Liver (tissue), 9 donors: ENCODE results near the gene RAB31. TPM values are rescaled to one million over a fixed set of nuclear protein-coding genes. Genes with fewer than 3 reads are reported as not detected.

Experiments
- DNase-seq: peaks from one replicate; pipeline ENCODE4 v3.0.0-alpha.2; 2017; ENCODE audit warnings: low spot score
- H3K27ac ChIP-seq, 2 donors: one replicate each; pipeline ENCODE4 v1.7.0; 2013; ENCODE audit warnings: inconsistent platforms in 2 of 2, low read length in 2 of 2, control low read depth in 1 of 2, low read depth in 1 of 2, mild to moderate bottlenecking in 1 of 2
- H3K27me3 ChIP-seq, 4 donors: one replicate each; pipeline versions ENCODE4 v1.6.1 to v1.7.0; 2013; ENCODE audit warnings: low read length in 3 of 4, inconsistent platforms in 1 of 4, mild to moderate bottlenecking in 1 of 4, moderate library complexity in 1 of 4; ENCODE audit not compliant: control insufficient read depth in 4 of 4, insufficient read depth in 4 of 4
- H3K36me3 ChIP-seq, 4 donors: one replicate each; pipeline versions ENCODE4 v1.6.1 to v1.7.0; 2013; ENCODE audit warnings: low read length in 3 of 4, mild to moderate bottlenecking in 3 of 4, low read depth in 1 of 4, moderate library complexity in 1 of 4; ENCODE audit not compliant: control insufficient read depth in 4 of 4, insufficient read depth in 3 of 4
- H3K4me1 ChIP-seq, 4 donors: one replicate each; pipeline versions ENCODE4 v1.6.1 to v1.7.0; 2013; ENCODE audit warnings: low read length in 3 of 4, mild to moderate bottlenecking in 3 of 4, moderate library complexity in 1 of 4; ENCODE audit not compliant: control insufficient read depth in 4 of 4, insufficient read depth in 4 of 4
- H3K4me3 ChIP-seq, 3 donors: one replicate each; pipeline versions ENCODE4 v1.6.1 to v1.7.0; 2013; ENCODE audit warnings: low read length in 3 of 3, control low read depth in 1 of 3, low read depth in 1 of 3, mild to moderate bottlenecking in 1 of 3
- H3K9ac ChIP-seq, 2 donors: one replicate each; pipeline ENCODE4 v1.7.0; 2013; ENCODE audit warnings: low read length in 2 of 2, mild to moderate bottlenecking in 2 of 2, moderate library complexity in 2 of 2, control low read depth in 1 of 2, low read depth in 1 of 2
- H3K9me3 ChIP-seq, 4 donors: one replicate each; pipeline versions ENCODE4 v1.6.1 to v1.7.0; 2013; ENCODE audit warnings: low read length in 3 of 4; ENCODE audit not compliant: control insufficient read depth in 4 of 4
- ATF3 ChIP-seq: IDR thresholded peaks from 2 replicates; pipeline ENCODE4 v1.6.1; 2016; ENCODE audit warnings: antibody characterized with exemption
- CTCF ChIP-seq: fragments of 150-350 bp; IDR thresholded peaks from 2 replicates; pipeline ENCODE4 v1.5.1; 2017; ENCODE audit warnings: improper control_type of control experiment, low read depth, low read length; ENCODE audit not compliant: missing input control
- EGR1 ChIP-seq, 2 donors: IDR thresholded peaks; 2 replicates each; pipeline ENCODE4 v1.6.1; 2016 to 2018; ENCODE audit warnings: antibody characterized with exemption in 2 of 2, low read depth in 2 of 2
- FOXA1 ChIP-seq: IDR thresholded peaks from 2 replicates; pipeline ENCODE4 v1.6.1; 2016; ENCODE audit warnings: antibody characterized with exemption
- FOXA2 ChIP-seq: IDR thresholded peaks from 2 replicates; pipeline ENCODE4 v1.6.1; 2016; ENCODE audit warnings: antibody characterized with exemption
- GABPA ChIP-seq, 2 donors: IDR thresholded peaks in 1 of 2; conservative IDR thresholded peaks in 1 of 2; 2 replicates each; pipeline ENCODE4 v1.6.1; 2016; ENCODE audit warnings: antibody characterized with exemption in 2 of 2, mild to moderate bottlenecking in 1 of 2, moderate library complexity in 1 of 2
- HNF4A ChIP-seq, 2 donors: conservative IDR thresholded peaks; 2 replicates each; pipeline ENCODE4 v1.6.1; 2016; ENCODE audit warnings: antibody characterized with exemption in 2 of 2, mild to moderate bottlenecking in 2 of 2
- HNF4G ChIP-seq: IDR thresholded peaks from 2 replicates; pipeline ENCODE4 v1.6.1; 2016; ENCODE audit warnings: antibody characterized with exemption
- JUND ChIP-seq, 2 donors: IDR thresholded peaks; 2 replicates each; pipeline ENCODE4 v1.6.1; 2016; ENCODE audit warnings: antibody characterized with exemption in 2 of 2
- MAX ChIP-seq: IDR thresholded peaks from 2 replicates; pipeline ENCODE4 v1.6.1; 2016; ENCODE audit warnings: antibody characterized with exemption
- NR2F2 ChIP-seq: IDR thresholded peaks from 2 replicates; pipeline ENCODE4 v1.6.1; 2016; ENCODE audit warnings: antibody characterized with exemption
- RAD21 ChIP-seq, 2 donors: IDR thresholded peaks; 2 replicates each; pipeline ENCODE4 v1.6.1; 2016; ENCODE audit warnings: antibody characterized with exemption in 2 of 2, mild to moderate bottlenecking in 2 of 2
- REST ChIP-seq: IDR thresholded peaks from 2 replicates; pipeline ENCODE4 v1.6.1; 2016; ENCODE audit warnings: antibody characterized with exemption, mild to moderate bottlenecking
- RXRA ChIP-seq, 2 donors: IDR thresholded peaks; 2 replicates each; pipeline ENCODE4 v1.6.1; 2017 to 2018; ENCODE audit warnings: antibody characterized with exemption in 2 of 2, mild to moderate bottlenecking in 1 of 2
- SP1 ChIP-seq: IDR thresholded peaks from 2 replicates; pipeline ENCODE4 v1.6.1; 2018; ENCODE audit warnings: antibody characterized with exemption, mild to moderate bottlenecking
- TAF1 ChIP-seq: conservative IDR thresholded peaks from 2 replicates; pipeline ENCODE4 v1.6.1; 2016; ENCODE audit warnings: antibody characterized with exemption, mild to moderate bottlenecking
- YY1 ChIP-seq: IDR thresholded peaks from 2 replicates; pipeline ENCODE4 v1.6.1; 2016; ENCODE audit warnings: antibody characterized with exemption, mild to moderate bottlenecking
- ZBTB33 ChIP-seq: IDR thresholded peaks from 2 replicates; pipeline ENCODE4 v1.6.1; 2016; ENCODE audit warnings: antibody characterized with exemption
- WGBS: extraction: QIAGEN DNeasy Blood & Tissue Kit; methylation state at CpG from one replicate; pipeline ENCODE4 v1.1.7; 2013; 5-methylcytosine and 5-hydroxymethylcytosine counted together
- polyA plus RNA-seq, 2 donors: library from polyadenylated mRNA; stranded (reverse) in 1 of 2; unstranded in 1 of 2; fragments of 200-250 nt in 1 of 2; fragments of >200 nt in 1 of 2; fragmentation: Nextera tagmentation in 1 of 2; extraction: Ambion mirVana in 1 of 2; gene quantifications; one replicate each; pipeline versions ENCODE4 v1.2.1 to v1.2.3, GENCODE V29; 2013 to 2015
- total RNA-seq, 2 donors: library from RNA; depleted of rRNA; stranded (reverse); fragments of >200 nt; gene quantifications; one replicate each; pipeline ENCODE4 v1.2.3, GENCODE V29; 2014
- donor health status: healthy.
- donor health status: healthy.
- donor health status: healthy.
- donor health status: healthy.
- donor health status: healthy.

RAB31 gene
- total and polyA plus RNA-seq, 4 donors, result 3.6 to 12.8 (median 9.7) TPM

GRCh38 chr18:9726936-9727335, 18.8 kb downstream of the RAB31 start:
- Histone ChIP-seq H3K27ac (no peak overlapping the region), H3K4me1 (no peaks in the 10 kb centered on the region), H3K27me3 (peaks cover 0 to 3% (median 0%) of the 10 kb centered on the region in 4 donors), H3K4me3 (no peak overlapping the region), H3K9ac (no peak overlapping the region), H3K9me3 (peaks cover 0 to 5% (median 3%) of the 10 kb centered on the region in 4 donors), H3K36me3 (no peaks in the 10 kb centered on the region)
- WGBS, result 81% methylated on average over 2 of the region's 2 CpGs
- TF ChIP-seq FOXA2 (no peak), RXRA (IDR thresholded peaks at IDR 0.05) (no peak), ZBTB33 (no peak), CTCF (no peak), JUND (IDR thresholded peaks at IDR 0.05) (no peak), HNF4G (no peak), GABPA (IDR thresholded peaks at IDR 0.05 in 1 of 2, conservative IDR thresholded peaks at IDR 0.05 in 1 of 2) (no peak), RAD21 (IDR thresholded peaks at IDR 0.05) (no peak), EGR1 (IDR thresholded peaks at IDR 0.05; ENCODE audit: low read depth in 2 of 2) (no peak), HNF4A (conservative IDR thresholded peaks at IDR 0.05) (no peak), NR2F2 (no peak), ATF3 (no peak), SP1 (no peak), MAX (no peak), REST (no peak)
- DNase-seq, result no peak

GRCh38 chr18:9730786-9731185, 22.7 kb downstream of the RAB31 start:
- no peak overlapping the region for H3K27ac ChIP-seq
- no peaks in the 10 kb centered on the region for H3K4me1 ChIP-seq
- WGBS, result 95% methylated on average over 4 of the region's 4 CpGs
- DNase-seq, result no peak
- no peaks in the 10 kb centered on the region for H3K36me3 ChIP-seq
- H3K9me3 ChIP-seq, result no peaks in the 10 kb centered on the region
- H3K27me3 ChIP-seq, result peaks cover 0 to 3% (median 0%) of the 10 kb centered on the region in 4 donors
- no peak overlapping the region for H3K4me3 ChIP-seq
- no peak overlapping the region for H3K9ac ChIP-seq
- TF ChIP-seq SP1 (no peak), REST (no peak), ZBTB33 (no peak), RAD21 (IDR thresholded peaks at IDR 0.05) (no peak), YY1 (no peak), FOXA1 (no peak), GABPA (IDR thresholded peaks at IDR 0.05 in 1 of 2, conservative IDR thresholded peaks at IDR 0.05 in 1 of 2) (no peak), MAX (no peak), EGR1 (IDR thresholded peaks at IDR 0.05; ENCODE audit: low read depth in 2 of 2) (no peak), HNF4A (conservative IDR thresholded peaks at IDR 0.05) (no peak), HNF4G (no peak), TAF1 (no peak), JUND (IDR thresholded peaks at IDR 0.05) (no peak), NR2F2 (no peak)
